Erythroblast (primary cell): ENCODE data around the gene KRT78.

ENCODE experiments used
- GATA1 ChIP-seq: IDR thresholded peaks from 2 replicates; pipeline ENCODE4 v1.6.1; 2011; ENCODE audit warnings: low read depth, mild to moderate bottlenecking, control low read depth, low read length, moderate library complexity
- POLR2A ChIP-seq: IDR thresholded peaks from 2 replicates; pipeline ENCODE4 v1.6.1; 2011; ENCODE audit warnings: mild to moderate bottlenecking, low read length

GRCh38 chr12:52817699-52818238 is 31.0 kb downstream of the KRT78 start:
- TF ChIP-seq POLR2A (no peak), GATA1 (no peak)
